Effector memory CD4-positive, alpha-beta T cell (primary cell): ENCODE data around the gene ATRN.

ENCODE experiments used
- DNase-seq, 3 donors: peaks; one replicate each; pipeline ENCODE4 v3.0.0-alpha.2; 2020
- H3K27ac ChIP-seq: 2 replicates; pipeline ENCODE4 v1.7.0; 2013; ENCODE audit warnings: mild to moderate bottlenecking, low read length, moderate library complexity; ENCODE audit not compliant: insufficient read depth, poor library complexity, severe bottlenecking
- H3K27me3 ChIP-seq: replicated peaks from 2 replicates; pipeline ENCODE4 v1.7.0; 2013; ENCODE audit warnings: mild to moderate bottlenecking, low read length; ENCODE audit not compliant: insufficient read depth, control insufficient read depth, poor library complexity, severe bottlenecking
- H3K36me3 ChIP-seq: 2 replicates; pipeline ENCODE4 v1.7.0; 2013; ENCODE audit warnings: mild to moderate bottlenecking, low read length, moderate library complexity; ENCODE audit not compliant: control insufficient read depth, insufficient read depth
- H3K4me1 ChIP-seq: 2 replicates; pipeline ENCODE4 v1.7.0; 2013; ENCODE audit warnings: low read length, mild to moderate bottlenecking; ENCODE audit not compliant: control insufficient read depth, insufficient read depth, poor library complexity, severe bottlenecking
- H3K4me3 ChIP-seq: 2 replicates; pipeline ENCODE4 v1.7.0; 2013; ENCODE audit warnings: low read length, low read depth, mild to moderate bottlenecking; ENCODE audit not compliant: insufficient read depth, poor library complexity, severe bottlenecking
- H3K9me3 ChIP-seq: 2 replicates; pipeline ENCODE4 v1.7.0; 2013; ENCODE audit warnings: mild to moderate bottlenecking, low read length, moderate library complexity; ENCODE audit not compliant: control insufficient read depth

ATRN gene

GRCh38 chr20:3446779-3447178 is 24.0 kb upstream of the ATRN start:
- no peaks in the 10 kb centered on the region for H3K4me1 ChIP-seq
- DNase-seq = no peak
- no peaks in the 10 kb centered on the region for H3K27me3 ChIP-seq
- H3K36me3 ChIP-seq = no peaks in the 10 kb centered on the region
- no peaks in the 10 kb centered on the region for H3K9me3 ChIP-seq
- H3K4me3 ChIP-seq = no peak overlapping the region
- H3K27ac ChIP-seq = no peak overlapping the region

GRCh38 chr20:3447321-3447720 is 23.5 kb upstream of the ATRN start:
- H3K27me3 ChIP-seq = no peaks in the 10 kb centered on the region
- H3K4me1 ChIP-seq = no peaks in the 10 kb centered on the region
- H3K27ac ChIP-seq = no peak overlapping the region
- DNase-seq = no peak
- no peaks in the 10 kb centered on the region for H3K9me3 ChIP-seq
- H3K4me3 ChIP-seq = no peak overlapping the region
- H3K36me3 ChIP-seq = no peaks in the 10 kb centered on the region

GRCh38 chr20:3449319-3449718 is 21.5 kb upstream of the ATRN start:
- Histone ChIP-seq H3K4me1 (no peaks in the 10 kb centered on the region), H3K27me3 (no peaks in the 10 kb centered on the region), H3K36me3 (no peaks in the 10 kb centered on the region), H3K9me3 (no peaks in the 10 kb centered on the region), H3K27ac (no peak overlapping the region), H3K4me3 (no peak overlapping the region)
- no peak for DNase-seq

GRCh38 chr20:3452136-3452535 is 18.7 kb upstream of the ATRN start:
- Histone ChIP-seq H3K4me3 (no peak overlapping the region), H3K9me3 (no peaks in the 10 kb centered on the region), H3K27ac (no peak overlapping the region), H3K27me3 (no peaks in the 10 kb centered on the region), H3K36me3 (no peaks in the 10 kb centered on the region), H3K4me1 (no peaks in the 10 kb centered on the region)
- no peak for DNase-seq

- Histone ChIP-seq H3K4me3 (no peak overlapping the region), H3K27me3 (no peaks in the 10 kb centered on the region), H3K4me1 (no peaks in the 10 kb centered on the region), H3K9me3 (no peaks in the 10 kb centered on the region), H3K27ac (no peak overlapping the region), H3K36me3 (no peaks in the 10 kb centered on the region)
- DNase-seq = no peak
Measured at GRCh38 chr20:3452690-3453089, 18.1 kb upstream of the ATRN start.

- no peaks in the 10 kb centered on the region for H3K9me3 ChIP-seq
- DNase-seq = no peak
- no peak overlapping the region for H3K27ac ChIP-seq
- H3K27me3 ChIP-seq = no peaks in the 10 kb centered on the region
- no peak overlapping the region for H3K4me3 ChIP-seq
- H3K36me3 ChIP-seq = no peaks in the 10 kb centered on the region
- no peaks in the 10 kb centered on the region for H3K4me1 ChIP-seq
Measured at GRCh38 chr20:3454831-3455230, 16.0 kb upstream of the ATRN start.

GRCh38 chr20:3456648-3457047 is 14.2 kb upstream of the ATRN start:
- no peaks in the 10 kb centered on the region for H3K9me3 ChIP-seq
- no peak overlapping the region for H3K4me3 ChIP-seq
- H3K27me3 ChIP-seq = no peaks in the 10 kb centered on the region
- H3K36me3 ChIP-seq = no peaks in the 10 kb centered on the region
- H3K27ac ChIP-seq = no peak overlapping the region
- no peak for DNase-seq
- no peaks in the 10 kb centered on the region for H3K4me1 ChIP-seq

GRCh38 chr20:3459881-3460307 is 10.9 kb upstream of the ATRN start:
- no peaks in the 10 kb centered on the region for H3K9me3 ChIP-seq
- no peak overlapping the region for H3K27ac ChIP-seq
- H3K36me3 ChIP-seq = no peaks in the 10 kb centered on the region
- H3K4me3 ChIP-seq = no peak overlapping the region
- no peaks in the 10 kb centered on the region for H3K27me3 ChIP-seq
- DNase-seq = no peak
- no peaks in the 10 kb centered on the region for H3K4me1 ChIP-seq

GRCh38 chr20:3461211-3461771 is 9.5 kb upstream of the ATRN start:
- no peak overlapping the region for H3K27ac ChIP-seq
- H3K9me3 ChIP-seq = no peaks in the 10 kb centered on the region
- no peak overlapping the region for H3K4me3 ChIP-seq

GRCh38 chr20:3461911-3462677 is 8.7 kb upstream of the ATRN start:
- Histone ChIP-seq H3K27me3 (no peaks in the 10 kb centered on the region), H3K27ac (no peak overlapping the region), H3K36me3 (no peaks in the 10 kb centered on the region), H3K9me3 (no peaks in the 10 kb centered on the region), H3K4me1 (no peaks in the 10 kb centered on the region), H3K4me3 (no peak overlapping the region)
- no peak for DNase-seq

More at GRCh38 chr20:3461211-3461771, 9.5 kb upstream of the ATRN start:
- Histone ChIP-seq H3K4me1 (no peaks in the 10 kb centered on the region), H3K36me3 (no peaks in the 10 kb centered on the region), H3K27me3 (no peaks in the 10 kb centered on the region)
- no peak for DNase-seq
